IPS-NIHi7 (cell line): ENCODE measurements around the gene DPF3.
"Not testable (repeated sequence)": the region's sequence is repeated elsewhere in the genome, so short reads cannot be mapped to it uniquely, and the experiment has no call there.

Source experiments
- DNase-seq: peaks from one replicate; pipeline ENCODE4 v3.0.0; 2012; ENCODE audit warnings: mixed read lengths; ENCODE audit errors: extremely low spot score

The DPF3 gene

GRCh38 chr14:72880820-72881219 lies 13.1 kb downstream of the DPF3 start:
- no peak for DNase-seq

DNA sequence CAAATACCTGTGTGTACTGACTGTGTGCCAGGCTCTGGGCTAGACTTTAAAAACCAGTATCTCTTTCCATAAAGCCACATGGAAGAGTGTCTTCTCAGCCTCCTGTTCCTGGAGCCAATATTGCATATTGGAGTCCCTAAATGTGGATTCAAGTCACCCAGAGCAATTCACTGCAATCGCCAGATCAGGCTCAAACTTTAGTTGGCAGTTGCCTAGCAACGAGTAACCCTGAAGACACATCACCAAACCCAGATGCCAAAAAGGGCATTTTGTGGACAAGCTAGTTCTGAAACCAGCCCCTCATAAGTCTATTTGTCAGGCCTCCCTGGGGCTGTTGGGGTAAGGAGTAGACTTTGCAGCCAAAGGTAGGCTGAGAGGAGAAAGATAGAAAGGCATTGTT lies 13.7 kb downstream of the DPF3 start:
- DNase-seq = no peak

- no peak for DNase-seq
Observed at GRCh38 chr14:72879431-72879830, 14.5 kb downstream of the DPF3 start.

GRCh38 chr14:72878746-72879145 lies 15.2 kb downstream of the DPF3 start:
- no peak for DNase-seq

DNA sequence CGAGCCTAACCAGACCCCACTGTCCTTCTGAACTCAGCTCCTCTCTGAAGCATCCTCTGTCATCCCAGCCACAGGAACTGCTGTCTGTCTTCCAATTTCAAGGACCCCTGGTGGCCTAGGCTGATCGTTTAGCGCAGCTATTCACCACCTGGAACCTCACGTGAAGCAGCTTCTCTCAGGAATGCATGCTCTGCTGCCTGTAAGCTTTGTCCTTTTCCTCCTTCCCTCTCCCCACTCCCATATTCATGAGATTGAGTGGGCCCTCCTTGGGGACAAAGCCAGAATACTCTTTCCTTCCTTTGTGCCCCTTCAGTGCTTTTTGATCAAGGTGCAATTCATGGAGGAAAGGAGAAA lies 17.2 kb downstream of the DPF3 start:
- DNase-seq = peak; percentile 39

DNA sequence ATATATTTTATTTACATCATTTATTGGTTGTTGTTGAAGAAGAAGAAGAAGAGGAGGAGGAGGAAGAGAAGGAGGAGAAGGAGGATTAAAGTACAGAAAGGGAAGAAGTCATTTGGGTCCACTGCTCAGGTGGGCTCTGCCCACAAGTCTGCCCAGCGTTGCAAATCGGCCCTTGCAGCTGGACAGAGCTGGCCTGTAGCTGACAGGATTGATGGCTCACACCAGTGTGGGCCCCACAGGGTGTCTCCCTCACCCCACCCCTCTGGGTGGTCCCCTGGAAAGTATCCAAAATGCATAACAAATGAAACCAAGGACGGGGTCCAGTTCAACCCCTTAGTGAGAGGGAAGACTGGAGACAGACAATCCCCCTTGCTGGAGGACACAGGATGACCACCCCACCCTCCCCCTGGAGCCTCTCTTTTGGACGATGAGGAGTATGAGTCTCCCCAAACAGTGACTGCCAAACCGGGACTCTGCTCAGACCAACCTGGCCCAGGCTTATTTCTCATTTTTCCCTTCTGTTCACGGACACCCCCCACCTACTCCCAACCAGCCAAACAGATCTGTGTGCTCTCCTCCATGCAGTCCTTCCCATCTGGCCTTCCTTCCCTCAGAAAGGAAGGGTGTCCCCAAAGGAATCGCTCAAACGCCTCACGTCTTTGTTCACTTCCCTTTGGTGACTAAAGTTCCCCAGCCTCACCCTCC lies 17.7 kb downstream of the DPF3 start:
- no peak for DNase-seq

DNA sequence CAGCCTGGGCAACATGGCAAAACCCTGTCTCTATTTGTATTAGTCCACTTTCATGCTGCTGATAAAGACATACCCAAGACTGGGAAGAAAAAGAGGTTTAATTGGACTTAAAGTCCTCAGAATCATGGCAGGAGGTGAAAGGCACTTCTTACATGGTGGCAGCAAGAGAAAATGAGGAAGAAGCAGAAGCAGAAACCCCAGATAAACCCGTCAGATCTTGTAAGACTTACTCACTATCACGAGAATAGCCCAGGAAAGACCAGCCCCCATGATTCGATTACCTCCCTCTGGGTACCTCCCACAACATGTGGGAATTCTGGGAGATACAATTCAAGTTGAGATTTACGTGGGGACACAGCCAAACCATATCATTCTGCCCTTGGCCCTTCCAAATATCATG lies 23.0 kb downstream of the DPF3 start:
- DNase-seq = not testable (repeated sequence)

GRCh38 chr14:72869407-72870329 lies 24.2 kb downstream of the DPF3 start:
- no peak for DNase-seq

- DNase-seq = no peak
Observed at GRCh38 chr14:72868500-72868899, 25.4 kb downstream of the DPF3 start.

GRCh38 chr14:72864712-72865365 lies 29.1 kb downstream of the DPF3 start:
- DNase-seq = no peak

- DNase-seq = no peak
Observed at GRCh38 chr14:72863216-72864006, 30.5 kb downstream of the DPF3 start.

- DNase-seq = no peak
Observed at GRCh38 chr14:72856530-72857266, 37.2 kb downstream of the DPF3 start.

GRCh38 chr14:72855913-72856312 lies 38.0 kb downstream of the DPF3 start:
- DNase-seq = no peak

- no peak for DNase-seq
Observed at GRCh38 chr14:72852194-72852593, 41.7 kb downstream of the DPF3 start.

- DNase-seq = no peak
Observed at GRCh38 chr14:72851635-72852034, 42.3 kb downstream of the DPF3 start.

DNA sequence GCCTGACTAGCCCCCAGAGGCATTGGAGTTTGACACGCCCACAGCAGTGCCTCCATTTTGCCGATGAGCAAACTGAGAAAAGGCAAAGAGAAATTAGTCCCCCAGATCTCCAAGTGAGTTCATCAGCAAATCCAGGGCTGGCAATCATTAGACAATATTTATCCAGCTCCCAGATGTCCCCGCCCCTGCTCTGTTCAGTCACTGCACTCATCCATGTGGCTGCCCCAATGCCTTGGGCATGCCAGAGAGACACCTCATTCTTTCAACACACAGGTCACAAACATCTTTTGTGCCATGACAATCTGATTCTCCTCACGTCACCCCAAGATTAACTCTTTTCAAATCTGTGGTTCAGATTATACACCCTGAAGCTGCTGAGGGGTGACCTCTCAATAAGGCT lies 43.5 kb downstream of the DPF3 start:
- DNase-seq = no peak

DNA sequence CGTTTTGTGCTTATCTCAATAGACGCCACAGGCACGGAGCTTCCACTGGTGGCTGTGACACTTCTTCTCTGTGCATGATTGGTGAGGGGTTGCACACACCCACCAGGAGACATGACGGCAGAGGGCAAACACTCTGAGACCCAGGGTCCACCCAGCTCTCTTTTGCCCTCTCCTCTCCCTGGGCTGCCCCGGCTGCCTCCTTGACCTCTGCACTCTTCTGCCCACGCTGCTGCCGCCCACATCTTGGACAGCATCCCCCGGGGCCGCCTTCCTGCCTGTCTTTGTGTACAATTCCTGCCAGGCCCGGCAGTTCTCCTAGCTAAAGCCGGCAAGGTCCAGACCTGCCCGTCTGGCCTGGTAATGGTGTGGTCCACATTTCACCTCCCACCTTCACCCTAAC lies 44.7 kb downstream of the DPF3 start:
- DNase-seq = no peak

DNA sequence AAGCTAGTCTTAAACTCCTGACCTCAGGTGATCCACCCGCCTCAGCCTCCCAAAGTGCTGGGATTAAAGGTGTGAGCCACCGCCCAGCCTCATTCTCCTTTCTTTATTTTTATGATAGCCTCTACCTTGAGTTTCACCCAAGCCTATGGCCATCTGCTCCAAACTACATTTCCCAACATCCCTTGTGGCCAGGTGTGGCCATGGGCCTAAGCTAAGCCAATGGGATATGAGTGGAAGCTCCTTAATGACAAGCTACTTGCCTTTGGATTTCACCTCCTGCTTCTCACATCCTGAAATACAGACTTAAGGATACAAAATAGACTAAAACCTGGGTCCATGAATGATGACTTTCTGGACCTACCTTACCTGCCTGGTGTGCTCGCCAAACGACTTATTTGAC lies 46.2 kb downstream of the DPF3 start:
- DNase-seq = peak; percentile 50

DNA sequence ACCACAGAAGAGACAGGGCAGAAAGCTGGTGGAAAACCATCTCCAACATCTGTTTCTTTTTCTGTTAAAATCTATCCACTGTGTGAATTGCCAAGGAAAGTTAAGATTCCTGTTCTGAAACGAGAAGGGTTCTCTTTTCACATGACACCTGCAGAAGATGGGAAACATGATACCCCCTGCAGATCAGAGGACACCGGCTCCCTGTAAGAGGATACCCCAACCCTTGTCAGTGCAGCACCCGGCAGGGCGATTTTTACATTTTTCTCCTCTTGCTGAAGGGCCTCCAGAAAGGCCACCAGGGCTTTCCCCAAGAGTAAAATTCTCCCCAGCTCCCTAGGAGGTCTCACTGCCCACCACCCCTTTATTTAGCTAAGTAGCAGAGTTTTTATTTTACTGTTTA lies 48.2 kb downstream of the DPF3 start:
- DNase-seq = no peak

GRCh38 chr14:72845196-72845595 lies 48.7 kb downstream of the DPF3 start:
- no peak for DNase-seq

DNA sequence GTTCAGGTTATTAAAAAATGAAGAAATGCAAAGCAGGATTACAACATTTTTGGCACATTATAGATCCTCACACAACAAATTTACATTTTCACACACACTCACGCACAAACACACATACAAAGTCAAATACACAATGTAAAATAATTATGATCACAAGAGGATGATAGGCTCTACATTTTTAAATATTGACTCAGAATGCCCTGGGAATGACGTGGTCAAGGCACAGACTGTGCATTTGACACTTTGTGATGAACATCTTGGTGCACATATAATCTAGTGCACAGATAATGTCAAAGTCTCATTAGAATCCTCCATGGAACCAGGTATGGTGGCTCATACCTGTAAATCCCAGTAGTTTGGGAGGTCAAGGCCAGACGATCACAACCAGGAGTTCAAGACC lies 49.4 kb downstream of the DPF3 start:
- no peak for DNase-seq
